NCI-H1417 (cell line): Measurements from ENCODE around the gene FRMD3.
A peak's percentile ranks its signal among the peaks of the same experiment; 100 is the strongest.

Experiments
- DNase-seq, 3 experiments: peaks; one replicate each; lab custom pipeline; 2025; lab: John Stamatoyannopoulos, UW

FRMD3 gene

DNA sequence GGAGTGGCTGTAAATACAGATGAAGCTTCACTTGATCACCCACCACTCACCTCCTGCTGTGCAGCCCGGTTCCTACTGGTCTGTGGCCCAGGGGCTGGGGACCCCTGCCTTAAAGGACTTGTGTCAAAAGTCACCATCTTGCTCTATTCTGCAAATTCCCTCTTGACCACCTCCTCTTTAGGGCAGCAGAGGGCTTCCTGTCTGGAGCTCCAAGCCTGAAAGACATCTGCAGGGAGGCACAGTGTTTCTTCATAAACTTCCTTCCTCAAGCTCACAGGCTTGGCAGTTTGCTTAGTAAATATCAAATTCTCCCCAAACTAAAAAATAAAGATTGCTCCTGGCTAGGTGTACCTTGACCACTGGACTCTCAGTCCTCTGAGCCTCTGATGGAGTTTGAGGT is 104.4 kb downstream of the FRMD3 start:
- DNase-seq, result no peak

DNA sequence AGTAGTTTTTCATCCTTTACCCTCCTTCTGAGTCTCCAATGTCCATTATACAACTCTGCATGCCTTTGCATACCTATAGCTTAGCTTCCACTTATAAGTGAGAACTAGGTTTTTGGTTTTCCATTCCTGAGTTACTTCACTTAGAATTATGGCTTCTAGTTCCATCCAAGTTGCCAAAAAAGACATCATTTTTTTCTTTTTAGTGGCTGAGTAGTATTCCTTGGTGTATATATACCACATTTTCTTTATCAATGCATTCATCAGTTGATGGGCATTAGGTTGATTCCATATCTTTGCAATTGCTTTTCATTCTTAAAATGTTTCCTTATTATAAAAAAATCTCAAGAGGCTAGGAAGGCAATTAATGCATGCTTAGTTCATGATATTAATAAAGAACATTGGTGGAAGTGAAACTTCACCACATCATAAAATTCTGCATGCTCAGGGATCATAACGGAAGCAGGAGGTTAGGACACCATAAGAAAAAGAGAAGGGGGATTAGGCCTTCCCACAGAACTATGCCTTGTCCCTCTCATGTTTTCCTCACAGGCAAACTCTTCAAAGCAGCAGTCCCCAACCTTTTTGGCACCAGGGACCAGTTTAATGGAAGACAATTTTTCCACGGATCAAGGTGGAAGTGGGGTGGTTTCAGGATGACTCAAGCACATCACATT is 105.2 kb downstream of the FRMD3 start:
- no peak for DNase-seq

DNA sequence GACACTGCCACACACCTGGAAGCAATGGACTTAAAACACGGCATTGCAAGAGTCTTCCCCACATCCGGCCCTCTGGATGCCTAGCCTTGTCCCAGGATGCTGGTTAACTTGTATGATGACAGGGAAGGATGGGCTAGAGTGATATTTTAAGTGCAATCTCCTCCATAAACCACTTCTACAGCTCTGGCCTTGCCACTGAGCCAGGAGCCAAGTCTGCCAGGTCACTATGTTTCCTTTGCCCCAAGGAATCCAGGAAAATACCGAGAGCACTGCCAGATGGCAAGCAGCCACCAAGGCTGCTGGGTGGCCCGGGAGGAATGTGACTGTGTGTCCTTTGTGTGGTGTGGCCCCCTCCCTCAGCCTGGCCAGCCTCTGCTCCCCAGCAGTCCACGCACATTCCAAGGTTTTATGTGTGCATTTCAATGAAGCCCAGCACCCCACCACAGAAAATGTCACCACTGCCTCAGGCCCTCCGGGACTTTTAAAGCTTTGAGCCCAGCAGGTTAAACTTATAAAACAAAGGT is 106.0 kb downstream of the FRMD3 start:
- no peak for DNase-seq

DNA sequence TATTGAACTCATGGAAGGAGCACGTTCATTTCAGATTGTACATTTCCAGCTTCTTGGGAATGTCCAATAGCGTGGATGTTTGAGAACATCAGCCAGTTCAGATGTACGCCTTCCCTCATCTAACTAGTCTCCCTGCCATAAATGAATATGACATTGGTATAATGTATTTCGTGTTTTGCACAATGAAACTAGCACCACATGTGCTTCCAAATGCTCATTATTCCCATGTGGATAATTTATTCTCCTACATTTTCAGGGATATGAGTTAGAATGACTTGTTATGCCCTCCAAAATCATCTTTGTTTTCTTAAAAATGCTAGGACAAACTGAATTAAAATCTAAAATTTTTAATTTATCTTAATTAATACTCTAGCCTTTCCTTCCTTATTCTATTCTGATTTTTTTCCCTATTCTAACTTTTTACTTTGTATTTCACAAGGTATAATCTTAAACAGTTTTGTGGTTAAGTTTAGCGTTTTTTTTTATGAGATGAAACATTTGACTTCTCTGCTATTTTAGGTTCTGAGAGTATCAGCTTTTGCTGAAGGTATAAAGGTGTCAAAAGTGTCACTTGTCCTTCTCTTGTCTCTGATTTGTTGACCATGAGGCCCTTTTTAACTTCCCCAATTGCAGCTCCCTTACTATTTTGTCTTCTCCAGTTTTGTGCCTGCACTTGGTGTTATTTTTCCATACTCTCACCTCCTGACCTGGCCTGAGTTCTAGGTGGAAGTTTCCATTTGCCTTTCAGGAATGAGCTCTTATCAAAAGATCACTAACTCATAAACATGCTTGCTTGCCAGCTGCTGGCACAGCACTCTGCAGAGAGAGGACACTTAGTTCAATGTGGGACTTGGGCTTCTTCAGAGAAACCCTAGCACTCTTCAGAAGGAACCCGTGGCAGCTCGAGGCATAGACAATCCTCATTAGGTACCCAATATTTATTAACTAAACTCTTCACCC is 106.8 kb downstream of the FRMD3 start:
- no peak for DNase-seq

DNA sequence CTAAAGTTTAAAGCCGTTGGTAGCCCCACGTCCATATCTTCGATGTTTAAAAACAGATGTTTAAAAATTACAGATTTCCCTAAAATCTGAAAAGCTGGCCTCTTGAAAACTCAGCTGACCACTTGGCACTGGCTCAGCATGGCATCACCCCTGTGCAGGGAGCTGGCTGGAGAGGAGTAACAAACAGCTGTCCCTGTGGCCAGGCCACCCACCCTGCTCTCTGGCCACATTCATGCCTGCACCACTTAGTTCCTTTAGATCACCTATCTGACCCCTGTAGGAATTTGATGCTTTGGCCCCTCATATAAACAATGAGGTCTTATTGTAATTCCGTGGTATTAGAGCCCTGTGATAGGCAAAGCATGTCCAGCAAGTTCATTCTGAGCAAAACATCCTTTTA is 107.5 kb downstream of the FRMD3 start:
- no peak for DNase-seq

DNA sequence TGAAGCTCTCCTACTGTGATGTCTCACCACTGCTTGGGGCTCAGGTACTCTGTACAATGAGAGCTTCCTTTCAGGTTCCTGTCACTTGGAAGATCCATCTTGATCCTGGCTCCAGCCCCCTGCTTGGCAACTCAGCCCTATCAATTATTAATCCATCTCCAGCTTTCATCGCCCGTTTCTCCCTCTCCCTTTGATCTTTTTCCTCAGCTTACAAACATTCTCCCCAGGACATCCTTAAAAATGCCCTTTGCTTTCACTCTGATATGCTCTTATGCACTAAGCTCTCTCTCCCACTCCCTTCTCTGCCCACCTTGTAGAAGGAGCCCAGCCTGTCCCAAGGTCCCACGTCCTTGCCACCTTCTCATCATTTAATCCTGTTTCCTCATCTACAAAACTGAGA is 109.0 kb downstream of the FRMD3 start:
- no peak for DNase-seq

DNA sequence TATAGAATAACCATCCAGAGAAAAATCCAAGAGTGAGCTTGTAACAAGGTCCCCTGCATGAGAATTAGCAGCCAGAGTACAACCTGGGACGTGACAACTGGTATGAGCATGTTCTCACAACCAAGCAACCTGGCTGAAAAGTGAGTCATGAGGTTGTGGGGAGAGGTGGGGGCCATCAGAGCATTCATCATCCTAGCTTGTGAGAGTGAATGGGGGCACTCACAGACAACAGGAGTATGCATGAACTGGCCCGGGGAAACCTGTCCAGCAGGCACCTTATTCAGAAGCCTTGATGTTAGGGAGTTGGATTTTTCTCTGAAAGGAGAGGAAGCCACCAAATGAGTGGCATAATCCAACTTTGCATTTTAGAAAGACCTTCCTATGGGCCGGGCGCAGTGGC is 113.0 kb downstream of the FRMD3 start:
- no peak for DNase-seq

DNA sequence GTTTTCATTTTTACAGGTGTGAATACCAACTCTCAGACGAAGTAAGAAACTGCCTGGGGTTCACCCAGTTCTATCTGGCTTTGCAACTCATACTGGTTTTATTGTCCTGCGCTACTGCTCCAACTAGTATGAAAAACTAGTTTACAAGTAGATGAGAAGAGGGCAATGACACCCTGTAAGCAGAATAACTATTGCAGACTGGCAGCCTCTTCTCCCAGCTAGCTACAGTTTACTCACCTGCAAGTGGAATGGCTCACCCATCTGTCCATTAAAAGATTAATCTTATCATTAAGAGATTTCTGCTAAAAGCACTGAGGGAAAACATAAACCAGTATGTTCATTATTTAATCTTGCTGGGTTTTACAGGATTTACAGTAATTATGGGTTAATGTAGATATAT is 113.4 kb downstream of the FRMD3 start:
- peak in 1 of 3 experiments; percentile 9 for DNase-seq

DNA sequence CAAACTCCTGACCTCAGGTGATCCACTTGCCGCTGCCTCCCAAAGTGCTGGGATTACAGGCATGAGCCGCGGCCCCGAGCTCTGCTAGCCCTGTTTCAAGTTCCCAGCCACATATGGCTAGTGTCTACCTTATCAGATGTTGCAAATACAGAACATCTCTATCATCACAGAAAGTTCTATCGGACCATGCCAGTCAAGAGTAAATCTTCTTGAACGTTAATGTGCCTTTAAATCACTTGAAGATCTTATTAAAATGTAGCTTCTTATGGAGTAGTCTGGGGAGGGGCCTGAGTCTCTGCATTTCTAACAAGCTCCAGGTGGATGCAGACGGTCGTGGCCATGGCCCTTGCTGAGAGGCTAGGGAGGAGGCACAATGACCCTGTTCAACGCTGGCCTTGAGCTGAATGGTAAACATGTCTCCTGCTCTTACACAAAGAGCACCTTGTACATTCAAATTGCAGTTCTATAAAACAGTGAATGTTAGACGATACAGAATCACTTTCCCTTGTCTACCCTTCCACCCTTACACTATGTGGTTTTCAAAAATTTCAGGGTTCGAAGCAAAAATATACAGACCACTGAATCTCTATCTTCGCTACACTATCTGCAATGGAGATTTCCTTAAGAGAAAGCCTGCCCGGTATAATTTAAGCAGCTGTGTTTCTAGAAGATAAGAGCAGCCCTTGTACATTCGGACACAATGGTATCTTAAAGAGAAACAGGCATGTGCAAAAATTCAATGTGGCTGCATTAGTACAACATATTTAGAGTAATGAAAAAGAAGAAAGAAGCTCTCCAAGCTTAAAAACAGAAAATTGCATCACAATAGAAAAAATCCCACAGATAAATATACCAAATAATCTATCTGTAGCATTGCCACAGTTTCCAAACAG is 114.1 kb downstream of the FRMD3 start:
- no peak for DNase-seq

DNA sequence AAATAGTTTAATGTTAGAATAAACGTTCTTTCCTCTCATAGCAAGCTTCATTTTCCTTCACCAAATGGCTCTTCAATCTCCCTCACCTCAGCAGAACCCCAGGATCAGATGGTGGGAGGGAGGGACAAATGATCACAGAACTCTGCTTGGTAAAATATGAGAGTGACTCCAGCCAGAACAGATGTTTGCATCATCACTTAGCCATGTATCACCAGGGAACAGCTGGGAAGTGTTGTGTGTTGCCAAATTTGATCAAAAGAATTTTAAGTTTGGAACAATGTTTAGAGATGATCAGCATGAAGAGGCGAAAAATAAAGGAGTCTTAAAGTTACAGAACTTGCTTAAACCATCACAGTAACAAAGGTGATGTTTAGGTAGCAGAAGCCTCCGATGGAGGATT is 115.7 kb downstream of the FRMD3 start:
- DNase-seq, result no peak

DNA sequence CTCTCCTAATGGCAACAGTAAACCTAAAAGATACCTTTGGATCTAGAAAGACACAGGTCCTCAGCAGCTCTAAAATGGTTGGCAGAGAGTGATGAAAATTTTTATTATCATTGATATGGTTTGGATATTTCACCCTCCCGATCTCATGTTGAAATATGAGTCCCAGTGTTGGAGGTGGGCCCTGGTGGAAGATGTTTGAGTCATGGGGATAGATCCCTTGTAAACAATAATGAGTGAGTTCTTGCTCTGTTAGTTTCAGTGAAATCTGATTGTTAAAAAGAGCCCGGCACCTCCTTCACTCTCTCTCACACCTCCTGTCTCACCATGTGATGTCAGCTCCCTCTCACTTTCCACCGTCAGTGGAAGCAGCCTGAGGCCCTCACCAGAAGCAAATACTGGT is 117.7 kb downstream of the FRMD3 start:
- DNase-seq, result no peak

DNA sequence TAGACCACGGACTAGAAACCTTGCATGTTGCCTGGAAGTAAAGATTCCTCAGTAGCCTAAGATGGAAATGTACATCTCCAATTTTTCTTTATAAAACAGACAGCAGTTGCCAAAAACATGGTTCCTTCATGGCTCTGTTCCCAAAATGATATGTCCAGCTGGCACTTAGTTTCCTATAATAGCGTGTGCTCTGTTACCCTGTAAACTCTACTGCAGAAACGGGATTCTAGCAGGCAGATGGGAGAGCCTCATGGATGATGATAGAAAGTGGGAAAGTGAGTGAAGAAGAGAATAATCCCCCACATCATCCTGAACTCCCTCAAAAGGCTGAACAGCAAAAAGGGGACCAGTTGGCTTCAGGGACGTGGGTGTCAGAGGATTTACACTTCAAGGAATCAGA is 118.2 kb downstream of the FRMD3 start:
- DNase-seq, result no peak

DNA sequence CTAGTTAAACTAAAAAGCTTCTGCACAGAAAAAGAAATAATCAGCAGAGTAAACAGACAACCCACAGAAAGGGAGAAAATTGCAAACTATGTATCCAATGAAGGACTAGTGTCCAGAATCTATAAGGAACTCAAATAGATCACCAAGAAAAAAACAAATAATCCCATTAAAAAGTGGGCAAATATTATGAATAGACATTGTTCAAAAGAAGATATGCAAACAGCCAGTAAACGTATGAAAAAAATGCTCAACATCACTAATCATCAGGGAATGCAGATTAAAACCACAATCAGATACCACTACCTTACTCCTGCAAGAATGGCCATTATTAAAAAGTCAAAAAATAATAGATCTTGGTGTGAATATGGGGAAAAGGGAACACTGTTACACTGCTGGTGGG is 119.9 kb downstream of the FRMD3 start:
- DNase-seq, result no peak

DNA sequence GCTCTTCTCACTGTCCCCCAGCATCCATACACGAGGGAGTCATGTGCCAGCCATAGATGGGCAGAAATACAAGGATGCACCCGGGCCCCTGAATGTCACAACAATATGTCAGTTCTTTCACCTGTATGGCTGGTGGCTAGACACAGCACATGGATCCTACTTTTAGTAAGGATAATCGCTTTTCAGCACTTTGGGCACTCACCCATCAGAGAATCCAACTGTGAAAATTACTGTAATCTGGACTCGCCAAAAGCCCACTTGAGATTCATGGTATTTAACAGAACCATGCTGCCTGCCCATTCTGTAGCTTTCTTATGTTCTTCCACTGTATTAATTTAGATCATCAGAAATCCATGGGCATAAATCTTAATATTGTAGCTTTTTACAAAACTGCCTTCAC is 124.8 kb downstream of the FRMD3 start:
- peak in 2 of 3 experiments; percentile 42 to 86 for DNase-seq

DNA sequence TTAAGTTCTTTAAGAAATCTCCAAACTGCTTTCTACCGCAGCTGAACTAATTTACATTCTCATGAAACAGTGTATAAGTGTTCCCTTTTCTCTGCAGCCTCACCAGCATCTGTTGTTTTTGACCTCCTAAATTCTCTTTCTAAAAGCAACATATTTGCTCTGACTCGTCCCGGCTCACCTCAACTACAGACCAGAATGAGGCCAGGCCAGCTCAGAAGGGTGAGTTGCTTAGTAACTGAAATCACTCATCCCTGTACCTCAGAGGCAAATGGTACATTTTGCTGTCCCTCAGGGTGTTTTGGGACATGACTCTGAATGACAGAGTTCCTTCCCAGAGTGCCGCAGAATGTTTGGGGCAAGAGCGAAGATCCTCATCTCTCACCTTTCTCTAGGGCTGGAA is 127.5 kb downstream of the FRMD3 start:
- no peak for DNase-seq

DNA sequence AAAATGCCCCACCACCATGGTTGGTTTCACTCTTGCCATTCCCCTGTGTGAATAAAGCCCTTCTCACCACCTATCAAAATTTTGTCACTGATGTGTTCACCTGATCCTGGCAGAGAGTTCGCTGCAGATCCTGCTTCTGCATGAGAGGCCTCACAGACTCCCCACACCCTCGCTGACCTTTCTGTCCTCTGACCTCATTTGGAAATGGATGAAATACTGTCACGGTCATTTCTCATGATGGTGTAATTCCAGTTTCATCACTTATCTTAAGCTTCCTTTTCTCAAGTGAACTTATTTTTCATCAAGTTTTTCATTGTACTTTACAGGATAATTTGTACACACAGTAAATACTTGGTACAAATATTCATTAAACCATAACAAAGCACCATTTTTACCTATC is 131.3 kb downstream of the FRMD3 start:
- DNase-seq, result no peak

DNA sequence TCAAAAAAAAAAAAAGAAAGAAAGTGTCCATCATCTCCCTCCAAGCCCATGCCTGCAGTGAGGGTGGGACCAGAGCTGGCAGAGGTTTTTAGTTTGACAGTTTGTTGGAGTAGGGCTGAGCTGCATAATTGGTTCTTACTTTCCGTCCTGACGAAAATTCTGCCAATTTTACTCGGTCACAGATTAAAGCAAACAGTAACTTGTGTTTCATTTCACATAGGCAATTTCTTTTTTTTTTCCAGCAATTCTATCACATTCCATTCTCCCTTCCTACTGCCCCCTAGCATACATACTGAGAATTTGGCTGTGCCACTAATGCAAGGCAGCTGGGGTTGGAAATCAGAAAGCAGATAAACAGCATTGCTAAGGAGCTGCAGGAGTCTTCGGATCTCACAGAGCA is 132.4 kb downstream of the FRMD3 start:
- DNase-seq, result no peak

DNA sequence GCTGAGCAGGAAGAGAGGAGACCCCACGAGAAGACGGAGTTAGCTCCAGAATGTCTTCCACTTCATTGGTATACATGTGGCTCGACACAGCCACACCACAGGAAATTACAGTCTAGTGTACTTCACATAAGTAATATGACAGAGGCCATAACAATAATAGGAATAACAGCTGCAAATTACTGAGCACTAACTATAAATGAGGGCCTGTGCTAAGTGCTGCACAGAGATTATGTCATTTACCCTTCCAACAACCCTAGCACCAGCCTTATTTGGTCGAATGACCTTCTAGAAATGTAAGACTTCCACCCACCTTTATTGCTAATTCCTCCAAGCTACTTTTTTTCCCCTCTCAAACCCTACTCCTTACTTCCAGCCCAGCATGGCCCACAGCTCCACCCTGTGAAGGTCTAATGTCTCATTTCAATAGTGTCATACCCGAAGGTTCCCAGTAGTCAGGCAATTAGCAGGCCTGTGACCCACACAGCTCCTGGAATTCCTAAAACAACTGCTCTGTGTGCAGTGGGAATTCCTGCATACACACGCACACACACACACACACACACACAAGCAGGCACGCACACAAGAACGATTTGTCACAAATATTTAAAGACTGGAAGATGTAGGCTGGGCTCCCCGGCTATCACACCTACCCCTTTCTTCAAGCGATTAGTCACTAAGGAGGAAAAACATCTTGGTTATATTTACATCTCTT is 134.5 kb downstream of the FRMD3 start:
- peak in 2 of 3 experiments; percentile 12 to 57 for DNase-seq

DNA sequence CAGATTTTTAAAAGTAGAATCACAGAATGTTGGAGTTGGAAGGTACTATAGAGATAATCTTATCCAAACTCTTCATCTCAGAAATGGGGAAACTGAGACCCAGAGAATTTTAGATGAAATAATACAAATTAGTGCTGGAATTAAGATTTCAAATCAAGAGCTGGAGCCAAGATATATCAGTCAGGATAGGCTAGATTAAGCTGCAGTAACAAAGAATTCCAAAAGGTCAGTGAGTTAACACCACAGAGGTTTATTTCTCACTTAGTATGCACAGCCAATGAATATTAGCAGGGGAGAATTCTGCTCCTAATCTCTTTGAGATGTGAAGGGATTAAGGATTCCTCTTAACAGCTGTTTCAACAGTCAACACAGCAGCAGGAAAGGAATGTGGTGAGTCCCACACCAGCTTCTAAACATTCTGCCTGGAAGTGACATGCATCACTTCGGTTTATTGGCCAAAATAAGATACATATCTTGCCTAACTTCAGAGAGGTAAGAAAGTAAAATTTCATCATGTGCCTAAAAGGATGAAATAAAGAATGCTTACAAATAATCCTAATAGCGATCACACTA is 136.8 kb downstream of the FRMD3 start:
- DNase-seq, result no peak

DNA sequence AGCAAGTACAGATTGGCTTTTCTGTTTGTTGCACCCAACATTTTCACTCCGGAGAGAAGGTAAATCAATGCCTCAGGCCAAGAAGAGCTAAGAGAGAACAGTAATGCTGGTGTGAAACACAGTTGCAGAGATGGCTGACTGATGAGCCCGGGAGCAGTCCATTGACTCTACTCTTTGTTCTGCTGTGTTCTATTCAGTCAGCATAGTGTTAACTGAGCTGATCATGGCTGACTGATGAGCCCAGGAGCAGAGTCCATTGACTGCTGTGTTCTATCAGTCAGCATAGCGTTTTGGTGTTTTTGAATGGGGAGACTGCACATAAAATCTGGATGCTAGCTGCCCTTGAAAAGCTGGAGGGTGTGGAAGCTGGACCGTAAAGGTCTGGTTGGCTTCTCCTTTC is 141.4 kb downstream of the FRMD3 start:
- no peak for DNase-seq

DNA sequence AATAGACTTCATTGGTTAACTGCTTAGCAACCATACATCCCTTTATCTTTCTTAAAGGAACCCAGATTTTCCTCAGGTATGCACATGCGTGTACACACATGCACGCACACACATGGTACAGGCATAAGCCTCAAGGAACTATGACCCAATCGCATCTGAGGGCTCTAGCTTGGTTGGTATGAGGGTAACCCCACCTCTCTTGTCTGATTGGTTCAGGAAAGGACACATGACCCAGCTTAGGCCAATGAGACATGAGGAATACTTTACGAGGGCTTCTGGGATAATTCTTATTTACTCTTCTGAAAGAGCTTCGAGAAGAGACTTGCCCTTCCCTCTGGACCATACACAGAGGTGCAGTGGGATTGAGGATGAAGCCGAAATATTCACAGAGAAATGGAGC is 141.9 kb downstream of the FRMD3 start:
- no peak for DNase-seq
